Thyroid gland (tissue), 4 donors: ENCODE measurements around the gene CABP4.

ENCODE experiments used
- POLR2A ChIP-seq, 2 donors: fragments of 450-650 bp; IDR thresholded peaks; one replicate each; pipeline ENCODE4 v1.6.1; 2017; ENCODE audit warnings: antibody characterized with exemption in 2 of 2, mild to moderate bottlenecking in 2 of 2, moderate library complexity in 1 of 2
- TF ChIP-seq, protein P1 (sequence below), 6 experiments: fragments of 200-600 bp in 3 of 6; fragments of 450-650 bp in 3 of 6; sonication (generic) in 3 of 6; IDR thresholded peaks; one replicate each; pipeline ENCODE4 v1.5.1; 2016 to 2019; ENCODE audit warnings: antibody characterized with exemption in 6 of 6, mild to moderate bottlenecking in 2 of 6, inconsistent platforms in 1 of 6, moderate library complexity in 1 of 6

DNA sequence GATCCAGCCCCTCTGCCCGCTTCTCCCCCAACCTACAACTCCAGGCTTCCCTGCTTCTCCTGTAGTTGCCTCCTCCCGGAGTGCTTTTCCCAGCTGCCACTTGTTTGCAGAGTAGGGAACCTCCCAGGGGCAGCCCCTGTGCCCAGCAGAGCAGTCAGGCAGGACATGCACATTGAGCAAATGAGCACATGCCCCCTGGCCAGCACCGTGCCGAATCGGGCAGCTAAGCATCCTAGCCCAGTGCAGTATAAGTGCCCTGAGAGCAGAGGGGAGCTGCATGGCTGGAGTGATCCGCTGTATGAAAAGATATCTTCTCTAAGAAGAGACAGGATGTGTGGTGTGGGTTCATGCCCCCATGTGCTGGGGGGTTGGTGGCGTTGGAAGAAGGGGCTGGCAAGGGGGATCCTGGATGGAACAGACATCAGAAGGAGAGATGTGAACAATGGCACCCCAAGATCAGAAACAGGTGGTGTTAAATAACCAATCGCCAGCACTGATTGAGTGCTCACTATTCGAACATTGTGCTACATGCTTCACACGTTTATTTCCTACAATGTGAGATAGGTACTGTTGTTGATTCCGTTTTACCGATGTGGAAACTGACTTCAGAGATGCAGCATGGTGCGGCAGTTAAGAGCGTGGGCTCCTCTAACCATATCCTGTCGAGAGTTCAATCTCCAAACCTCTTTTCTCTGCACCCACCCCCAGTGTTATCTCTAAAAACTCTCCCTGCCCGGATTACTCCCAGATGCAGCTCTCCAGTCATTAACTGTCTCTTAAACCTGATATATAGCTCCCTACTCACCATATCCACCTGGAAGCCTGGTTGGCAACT is 28.9 kb downstream of the CABP4 start:
- no peak for TF ChIP-seq POLR2A (IDR thresholded peaks at IDR 0.05)
- TF ChIP-seq, protein P1, sequence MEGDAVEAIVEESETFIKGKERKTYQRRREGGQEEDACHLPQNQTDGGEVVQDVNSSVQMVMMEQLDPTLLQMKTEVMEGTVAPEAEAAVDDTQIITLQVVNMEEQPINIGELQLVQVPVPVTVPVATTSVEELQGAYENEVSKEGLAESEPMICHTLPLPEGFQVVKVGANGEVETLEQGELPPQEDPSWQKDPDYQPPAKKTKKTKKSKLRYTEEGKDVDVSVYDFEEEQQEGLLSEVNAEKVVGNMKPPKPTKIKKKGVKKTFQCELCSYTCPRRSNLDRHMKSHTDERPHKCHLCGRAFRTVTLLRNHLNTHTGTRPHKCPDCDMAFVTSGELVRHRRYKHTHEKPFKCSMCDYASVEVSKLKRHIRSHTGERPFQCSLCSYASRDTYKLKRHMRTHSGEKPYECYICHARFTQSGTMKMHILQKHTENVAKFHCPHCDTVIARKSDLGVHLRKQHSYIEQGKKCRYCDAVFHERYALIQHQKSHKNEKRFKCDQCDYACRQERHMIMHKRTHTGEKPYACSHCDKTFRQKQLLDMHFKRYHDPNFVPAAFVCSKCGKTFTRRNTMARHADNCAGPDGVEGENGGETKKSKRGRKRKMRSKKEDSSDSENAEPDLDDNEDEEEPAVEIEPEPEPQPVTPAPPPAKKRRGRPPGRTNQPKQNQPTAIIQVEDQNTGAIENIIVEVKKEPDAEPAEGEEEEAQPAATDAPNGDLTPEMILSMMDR (IDR thresholded peaks at IDR 0.05) = no peak
